Activated T-cell treated with anti-CD3 and anti-CD28 coated beads, Interleukin-2, amount 50 U/mL, for 24 hours (primary cell): ENCODE results near the gene MSI2.

Source experiments
- DNase-seq: peaks from one replicate; pipeline ENCODE4 v3.0.0-alpha.2; 2020
- H3K27ac Mint-ChIP-seq: 2 replicates; pipeline ENCODE4 v1.8.0; 2020; ENCODE audit warnings: mild to moderate bottlenecking, mixed read lengths
- H3K27me3 Mint-ChIP-seq: 2 replicates; pipeline ENCODE4 v1.8.0; 2020; ENCODE audit warnings: mixed read lengths
- H3K36me3 Mint-ChIP-seq: 2 replicates; pipeline ENCODE4 v1.8.0; 2020; ENCODE audit warnings: low read depth, mixed read lengths
- H3K4me1 Mint-ChIP-seq: 2 replicates; pipeline ENCODE4 v1.8.0; 2020; ENCODE audit warnings: low read depth, mixed read lengths
- H3K4me3 Mint-ChIP-seq: 2 replicates; pipeline ENCODE4 v1.8.0; 2020; ENCODE audit warnings: mild to moderate bottlenecking, moderate library complexity, mixed read lengths
- H3K9me3 Mint-ChIP-seq: 2 replicates; pipeline ENCODE4 v1.8.0; 2020; ENCODE audit warnings: mixed read lengths

The MSI2 gene

DNA sequence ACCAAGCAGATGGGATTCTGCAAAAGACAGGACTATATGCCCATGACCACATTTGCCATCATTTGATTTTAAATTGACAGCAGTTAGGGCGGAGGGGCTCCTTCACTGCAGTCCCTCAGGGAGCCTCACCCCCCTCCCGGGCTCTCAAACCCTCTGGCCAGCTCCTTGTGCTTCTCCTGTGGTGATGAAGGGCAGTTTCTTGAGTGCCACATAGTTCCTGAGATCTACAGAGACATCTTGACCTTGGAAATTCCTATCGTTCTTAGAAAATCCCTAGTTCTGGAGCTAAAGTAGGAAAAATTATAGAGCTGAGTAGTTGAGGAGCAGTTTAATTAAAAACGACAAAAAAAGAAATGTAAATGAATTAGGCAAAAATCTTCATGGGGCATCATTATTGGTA lies 257.2 kb downstream of the MSI2 start:
- Mint-ChIP-seq H3K36me3 (no peaks in the 10 kb centered on the region), H3K27me3 (no peaks in the 10 kb centered on the region), H3K27ac (no peak overlapping the region), H3K9me3 (no peaks in the 10 kb centered on the region), H3K4me1 (peaks cover 28% of the 10 kb centered on the region), H3K4me3 (no peak overlapping the region)
- no peak for DNase-seq

GRCh38 chr17:57514614-57515013 lies 258.3 kb downstream of the MSI2 start:
- no peak for DNase-seq
- no peak overlapping the region for H3K4me3 Mint-ChIP-seq
- peaks cover 30% of the 10 kb centered on the region for H3K4me1 Mint-ChIP-seq
- no peaks in the 10 kb centered on the region for H3K9me3 Mint-ChIP-seq
- H3K36me3 Mint-ChIP-seq: no peaks in the 10 kb centered on the region
- H3K27me3 Mint-ChIP-seq: no peaks in the 10 kb centered on the region
- H3K27ac Mint-ChIP-seq: peak overlapping the region; percentile 82

GRCh38 chr17:57515662-57516211 lies 259.4 kb downstream of the MSI2 start:
- Mint-ChIP-seq H3K27me3 (no peaks in the 10 kb centered on the region), H3K4me3 (no peak overlapping the region), H3K4me1 (peaks cover 25% of the 10 kb centered on the region), H3K9me3 (no peaks in the 10 kb centered on the region), H3K36me3 (no peaks in the 10 kb centered on the region), H3K27ac (peak overlapping the region; percentile 0)
- no peak for DNase-seq

GRCh38 chr17:57516290-57517230 lies 260.2 kb downstream of the MSI2 start:
- Mint-ChIP-seq H3K4me3 (no peak overlapping the region), H3K4me1 (peaks cover 24% of the 10 kb centered on the region), H3K27ac (no peak overlapping the region), H3K36me3 (no peaks in the 10 kb centered on the region), H3K9me3 (no peaks in the 10 kb centered on the region), H3K27me3 (no peaks in the 10 kb centered on the region)
- no peak for DNase-seq

DNA sequence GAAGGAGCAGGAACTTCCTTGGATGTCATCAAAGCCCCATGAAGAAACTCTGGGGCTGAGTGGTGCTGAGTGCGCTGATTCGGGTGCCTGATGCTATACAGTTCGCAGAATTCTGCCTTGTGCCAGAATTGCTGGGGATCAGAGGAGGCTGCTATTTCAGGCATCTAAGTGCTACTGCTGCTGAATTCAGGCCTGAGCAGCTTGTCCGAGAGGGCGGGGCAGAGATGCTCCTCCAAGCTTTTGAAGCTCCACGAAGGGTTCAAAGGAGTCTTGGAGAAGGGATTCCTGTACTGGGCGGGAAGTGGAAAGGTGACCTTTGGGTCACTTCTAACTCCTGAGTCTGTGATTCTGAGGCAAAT lies 260.9 kb downstream of the MSI2 start:
- Mint-ChIP-seq H3K4me1 (peaks cover 23% of the 10 kb centered on the region), H3K9me3 (no peaks in the 10 kb centered on the region), H3K4me3 (no peak overlapping the region), H3K36me3 (no peaks in the 10 kb centered on the region), H3K27me3 (no peaks in the 10 kb centered on the region), H3K27ac (no peak overlapping the region)
- no peak for DNase-seq

- no peak overlapping the region for H3K4me3 Mint-ChIP-seq
- H3K4me1 Mint-ChIP-seq: peaks cover 21% of the 10 kb centered on the region
- H3K36me3 Mint-ChIP-seq: no peaks in the 10 kb centered on the region
- no peaks in the 10 kb centered on the region for H3K9me3 Mint-ChIP-seq
- no peaks in the 10 kb centered on the region for H3K27me3 Mint-ChIP-seq
- no peak overlapping the region for H3K27ac Mint-ChIP-seq
- DNase-seq: no peak
These were observed 261.5 kb downstream of the MSI2 start for GRCh38 chr17:57517632-57518456.

DNA sequence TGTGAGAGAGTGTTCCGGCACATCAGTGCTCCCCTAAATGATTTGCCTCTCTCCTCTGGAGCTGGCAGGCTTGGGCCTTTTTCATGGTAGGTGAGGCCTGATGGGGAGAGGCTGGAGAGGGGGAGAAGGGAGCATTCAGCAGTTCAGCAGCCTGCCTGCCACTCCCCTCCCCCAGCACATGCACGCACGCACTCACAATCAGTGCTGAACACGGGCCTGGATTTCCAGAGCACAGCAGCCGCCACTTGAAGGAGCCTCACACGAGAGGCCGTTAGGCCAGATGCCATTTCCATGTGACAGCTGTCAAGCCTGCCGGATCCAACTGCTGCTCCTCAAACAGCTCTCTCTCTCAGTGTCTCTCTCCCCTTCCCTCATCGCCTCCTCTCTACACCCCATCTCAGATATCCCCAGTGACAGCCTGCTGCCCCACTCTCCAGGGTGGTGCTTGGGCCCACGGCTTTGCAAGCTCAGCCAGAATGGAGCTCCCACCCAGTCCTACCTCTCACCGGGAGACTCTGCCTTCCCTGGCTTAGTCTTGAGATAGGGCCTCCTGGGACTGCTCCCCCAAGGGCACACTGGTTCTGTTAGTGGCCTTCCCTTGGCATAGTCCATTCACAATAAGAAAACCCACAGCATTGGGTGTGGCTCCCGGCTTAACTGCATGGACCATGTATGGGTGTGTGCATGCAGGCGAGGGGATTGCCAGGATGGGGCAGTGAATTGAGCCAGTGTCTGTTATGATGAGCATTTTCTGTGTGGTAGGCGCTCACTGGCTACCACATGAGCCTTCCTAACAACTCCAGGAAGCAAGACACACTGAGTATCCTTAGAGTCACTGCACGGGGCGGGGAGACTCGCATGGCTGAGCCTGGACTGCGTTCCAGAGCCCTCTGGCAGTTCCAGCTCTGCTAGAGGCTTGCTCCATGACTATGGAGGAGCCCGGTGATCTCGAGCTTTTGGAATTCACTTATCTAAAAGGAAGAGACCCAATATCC lies 262.6 kb downstream of the MSI2 start:
- peaks cover 21% of the 10 kb centered on the region for H3K4me1 Mint-ChIP-seq
- H3K27ac Mint-ChIP-seq: peak overlapping the region; percentile 71
- H3K9me3 Mint-ChIP-seq: no peaks in the 10 kb centered on the region
- H3K36me3 Mint-ChIP-seq: no peaks in the 10 kb centered on the region
- no peak for DNase-seq
- no peaks in the 10 kb centered on the region for H3K27me3 Mint-ChIP-seq
- H3K4me3 Mint-ChIP-seq: no peak overlapping the region

GRCh38 chr17:57519800-57520199 lies 263.5 kb downstream of the MSI2 start:
- H3K36me3 Mint-ChIP-seq: no peaks in the 10 kb centered on the region
- no peaks in the 10 kb centered on the region for H3K9me3 Mint-ChIP-seq

DNA sequence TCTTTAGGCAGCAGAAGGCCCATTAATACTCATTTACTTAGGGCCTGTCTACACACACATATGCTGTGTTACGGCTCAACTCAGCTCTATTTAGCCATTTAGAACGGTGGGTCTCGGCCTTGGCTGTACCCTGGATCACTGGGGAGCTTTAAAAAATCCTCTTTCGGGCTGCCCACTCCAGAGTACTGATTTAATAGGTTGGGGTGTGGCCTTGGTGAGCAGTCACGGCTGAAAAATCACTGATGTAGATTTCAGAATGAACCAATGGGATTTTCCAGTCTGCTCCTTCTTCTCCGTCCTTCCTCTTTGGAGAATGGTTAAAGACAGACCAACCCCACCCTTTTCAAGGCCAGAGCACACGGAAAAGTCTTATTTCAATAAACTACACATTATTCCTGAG lies 265.3 kb downstream of the MSI2 start:
- peaks cover 21% of the 10 kb centered on the region for H3K4me1 Mint-ChIP-seq
- DNase-seq: no peak
- no peaks in the 10 kb centered on the region for H3K27me3 Mint-ChIP-seq
- no peak overlapping the region for H3K27ac Mint-ChIP-seq
- H3K4me3 Mint-ChIP-seq: no peak overlapping the region
- no peaks in the 10 kb centered on the region for H3K36me3 Mint-ChIP-seq
- no peaks in the 10 kb centered on the region for H3K9me3 Mint-ChIP-seq

More at GRCh38 chr17:57519800-57520199, 263.5 kb downstream of the MSI2 start:
- Mint-ChIP-seq H3K27me3 (no peaks in the 10 kb centered on the region), H3K4me3 (no peak overlapping the region), H3K4me1 (peaks cover 22% of the 10 kb centered on the region), H3K27ac (no peak overlapping the region)
- DNase-seq: no peak

DNA sequence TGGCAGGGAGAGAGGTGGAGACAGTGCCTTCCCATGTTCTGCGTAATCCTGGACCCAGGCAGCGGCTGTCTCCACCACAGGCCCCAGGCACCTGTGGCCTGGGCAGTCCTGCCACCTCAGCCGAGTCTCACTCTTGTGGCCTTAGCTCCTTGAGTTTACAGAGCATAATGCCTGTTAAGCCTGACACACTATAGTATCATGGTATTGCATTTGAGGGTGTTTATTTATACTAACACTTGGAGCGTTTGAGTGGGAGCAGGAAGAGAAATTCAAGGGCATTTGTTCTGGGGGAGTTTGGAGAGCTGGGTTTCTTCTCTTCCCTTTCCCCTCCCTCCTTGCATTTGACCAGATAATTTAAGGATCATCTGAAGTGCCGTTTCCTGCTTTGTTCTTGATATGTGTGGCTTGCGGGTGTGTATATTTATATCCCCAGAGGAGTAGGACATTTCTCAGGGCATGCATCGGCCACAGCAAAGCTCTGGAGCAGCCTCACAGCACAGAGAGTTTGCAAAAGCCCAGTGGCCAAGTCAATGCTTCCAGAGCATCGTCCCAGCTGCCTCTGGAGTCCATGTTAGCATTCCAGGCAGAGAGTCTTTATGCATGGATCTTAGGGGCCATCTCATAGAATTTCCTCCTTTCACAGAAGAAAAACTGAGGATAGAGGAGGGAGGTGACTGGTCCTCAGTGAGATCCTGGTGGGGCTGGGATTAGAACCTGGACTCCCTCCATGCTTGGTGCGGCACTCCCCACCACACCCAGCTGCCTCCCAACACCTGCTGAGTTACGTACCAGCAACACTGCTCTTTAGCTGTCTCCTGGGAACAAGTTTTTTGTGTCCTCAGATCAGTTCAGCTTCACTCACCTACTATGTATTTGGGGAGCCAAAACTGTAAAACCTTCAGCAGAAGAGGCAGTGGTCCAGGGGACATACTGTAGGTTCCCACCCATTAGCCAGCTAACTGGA lies 266.0 kb downstream of the MSI2 start:
- no peaks in the 10 kb centered on the region for H3K36me3 Mint-ChIP-seq
- peaks cover 20% of the 10 kb centered on the region for H3K4me1 Mint-ChIP-seq
- DNase-seq: no peak
- no peak overlapping the region for H3K4me3 Mint-ChIP-seq
- H3K27me3 Mint-ChIP-seq: no peaks in the 10 kb centered on the region
- no peaks in the 10 kb centered on the region for H3K9me3 Mint-ChIP-seq
- no peak overlapping the region for H3K27ac Mint-ChIP-seq

DNA sequence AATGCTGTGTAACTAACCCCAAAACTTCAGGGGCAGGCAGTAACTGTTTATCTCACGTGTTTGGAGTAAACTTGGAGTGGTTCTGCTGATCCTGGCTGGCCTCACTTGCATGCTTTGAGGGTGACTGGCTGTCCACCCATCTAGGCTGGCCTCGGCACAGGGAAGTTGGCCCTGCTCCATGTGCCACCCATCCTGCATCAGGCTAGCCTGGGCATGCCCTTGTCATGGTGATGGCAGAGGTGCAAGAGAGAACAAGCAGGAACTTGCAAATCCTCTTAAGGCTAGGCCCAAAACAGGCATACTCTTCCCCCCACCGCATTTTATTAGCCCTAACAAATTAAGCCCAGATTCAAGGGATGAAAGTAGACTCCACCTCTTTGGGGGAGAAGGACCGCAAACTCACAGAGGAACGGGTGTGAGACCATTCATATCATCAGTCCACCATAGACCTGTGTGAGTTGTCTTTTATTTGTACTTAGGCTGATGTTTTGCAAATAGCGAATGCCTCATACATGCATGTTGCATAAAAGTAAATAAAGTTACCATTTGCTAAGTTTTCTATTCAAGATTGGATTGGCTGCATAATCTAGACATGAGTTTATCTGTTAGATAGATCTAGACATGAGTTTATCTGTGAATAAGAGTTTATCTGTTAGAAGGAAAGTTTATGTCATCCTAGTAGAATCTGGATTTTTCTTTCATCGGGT lies 267.8 kb downstream of the MSI2 start:
- Mint-ChIP-seq H3K4me3 (no peak overlapping the region), H3K4me1 (peaks cover 18% of the 10 kb centered on the region), H3K36me3 (no peaks in the 10 kb centered on the region), H3K9me3 (no peaks in the 10 kb centered on the region), H3K27ac (peak overlapping the region; percentile 53), H3K27me3 (no peaks in the 10 kb centered on the region)
- no peak for DNase-seq

DNA sequence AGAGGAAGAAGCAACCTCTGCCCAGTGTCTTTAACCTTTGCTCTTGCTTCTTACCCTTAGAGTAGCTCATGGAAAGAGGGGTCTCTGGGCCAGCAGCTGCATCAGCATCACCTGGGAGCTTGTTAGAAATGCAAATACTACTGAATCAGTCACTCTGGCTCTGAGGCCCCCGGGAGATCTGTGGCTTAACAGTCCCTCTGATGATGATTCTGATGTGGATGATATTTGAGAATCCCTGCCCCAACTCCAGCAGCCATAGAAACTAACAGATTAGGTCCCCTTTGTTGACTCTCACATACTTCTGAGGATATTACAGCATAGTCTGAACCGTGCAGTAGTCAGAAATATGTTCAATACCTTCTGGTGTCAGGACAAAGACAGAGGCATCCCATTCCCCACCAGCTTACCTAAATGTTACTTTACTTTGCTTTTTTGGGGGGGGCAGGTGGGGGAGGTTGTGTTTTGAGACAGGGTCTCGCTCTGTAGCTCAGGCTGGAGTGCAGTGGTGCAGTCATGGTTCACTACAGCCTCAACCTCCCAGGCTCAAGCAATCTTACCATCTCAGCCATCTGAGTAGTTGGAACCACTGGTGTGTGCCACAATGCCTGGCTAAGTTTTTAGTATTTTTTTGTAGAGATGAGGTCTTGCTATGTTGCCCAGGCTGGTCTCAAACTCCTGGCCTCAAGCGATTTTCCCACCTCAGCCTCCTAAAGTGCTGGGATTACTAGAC lies 268.7 kb downstream of the MSI2 start:
- H3K27me3 Mint-ChIP-seq: no peaks in the 10 kb centered on the region

More for the DNA sequence above, 268.7 kb downstream of the MSI2 start:
- Mint-ChIP-seq H3K9me3 (no peaks in the 10 kb centered on the region), H3K4me3 (no peak overlapping the region), H3K27ac (peak overlapping the region; percentile 53), H3K36me3 (peaks cover 6% of the 10 kb centered on the region), H3K4me1 (peaks cover 23% of the 10 kb centered on the region)
- no peak for DNase-seq
